ENCODE measurements around the gene CCDC88A.
"Not testable (repeated sequence)": the region's sequence is repeated elsewhere in the genome, so short reads cannot be mapped to it uniquely, and the experiment has no call there.

Gene CCDC88A

DNA sequence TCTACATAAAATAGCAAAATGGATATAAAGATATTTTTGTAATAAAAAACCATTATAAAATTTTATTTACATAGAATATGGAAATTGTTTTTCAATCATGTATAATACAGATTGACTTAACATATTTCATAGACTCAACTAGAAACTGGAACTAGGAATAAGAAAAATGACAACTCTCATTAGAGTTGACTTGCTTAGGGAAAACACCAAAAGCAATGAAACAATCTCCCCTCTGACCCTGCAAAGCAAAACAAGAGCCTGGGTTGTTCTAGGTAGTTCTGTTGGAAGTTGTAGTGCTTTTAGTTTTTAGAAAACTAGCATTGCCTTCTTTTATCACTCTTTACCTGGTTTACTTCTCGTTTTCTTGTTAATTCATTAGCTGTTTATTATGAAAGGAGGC is 118.4 kb downstream of the CCDC88A start:
- DNase-seq (ENCODE audit: low spot score) = no peak

DNA sequence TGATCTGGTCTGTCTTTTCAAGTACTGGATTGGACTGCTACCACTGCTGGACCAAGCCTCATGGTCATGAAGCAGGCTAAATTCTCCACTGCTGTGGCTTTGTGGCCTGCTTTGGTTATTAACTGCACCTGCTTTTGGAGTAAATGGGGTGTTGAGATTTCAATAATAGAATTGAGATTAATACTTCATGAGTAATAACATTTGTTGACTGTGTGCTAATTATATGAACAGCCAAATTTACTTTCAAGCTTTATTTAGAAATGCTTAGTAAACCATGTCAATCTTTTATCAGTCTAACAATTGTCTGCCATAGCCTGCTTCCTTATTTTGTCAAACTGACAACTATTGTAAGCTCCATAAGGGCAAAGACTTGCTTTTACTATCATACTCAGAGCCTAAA is 123.3 kb downstream of the CCDC88A start:
- no peak for DNase-seq (ENCODE audit: low spot score)

DNA sequence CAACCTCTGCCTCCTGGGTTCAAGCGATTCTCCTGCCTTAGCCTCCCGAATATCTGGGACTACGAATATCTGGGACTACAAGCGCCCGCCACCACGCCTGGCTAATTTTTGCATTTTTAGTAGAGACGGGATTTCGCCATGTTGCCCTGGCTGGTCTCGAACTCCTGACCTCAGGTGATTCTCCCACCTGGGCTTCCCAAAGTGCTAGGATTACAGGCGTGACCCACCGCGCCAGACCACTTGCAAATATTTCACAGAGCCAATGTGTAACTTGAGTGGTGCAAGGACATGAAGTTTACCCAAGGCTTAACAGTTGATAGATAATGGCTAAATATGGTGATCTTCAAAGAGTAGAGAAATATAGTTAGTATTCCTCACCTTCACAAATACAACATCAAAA is 136.6 kb downstream of the CCDC88A start:
- DNase-seq (ENCODE audit: low spot score) = no peak

DNA sequence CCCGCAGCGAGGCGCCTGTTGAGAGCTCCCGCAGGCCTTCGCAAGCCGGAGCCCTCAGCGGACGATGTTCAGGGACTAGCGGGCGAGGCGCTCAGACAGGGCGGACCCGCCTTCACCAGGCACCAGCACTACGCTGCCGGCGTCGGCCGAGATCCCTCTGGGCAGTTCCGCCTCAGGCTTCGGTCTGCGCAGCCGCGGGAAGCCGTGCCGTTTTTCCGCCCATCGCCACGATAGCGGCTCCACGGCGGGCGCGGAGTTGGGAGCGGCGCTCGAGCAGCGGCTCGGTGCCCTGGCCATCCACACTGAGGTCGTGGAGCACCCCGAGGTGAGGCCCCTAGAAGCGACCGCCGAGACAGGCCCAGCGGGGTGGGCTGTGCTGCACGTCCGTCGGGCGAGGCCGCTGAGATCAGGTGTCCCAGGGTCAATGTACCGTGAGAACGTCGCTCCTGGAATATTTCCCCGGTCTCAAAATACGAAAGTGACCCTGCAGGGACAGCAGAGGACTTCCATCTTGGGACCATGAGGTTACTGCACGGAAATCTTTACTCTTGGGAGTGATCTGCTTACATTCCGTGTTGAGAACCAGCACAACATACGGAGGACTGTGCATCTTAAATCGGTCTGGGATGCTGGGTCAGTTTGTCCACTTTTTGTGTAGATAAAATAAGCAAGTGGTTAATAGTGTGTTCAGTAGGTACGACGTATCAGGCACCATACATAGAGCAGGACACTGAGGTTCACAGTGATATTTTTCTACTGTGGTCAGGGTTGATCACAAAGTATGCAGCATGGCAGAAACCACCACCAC is 137.3 kb downstream of the CCDC88A start:
- DNase-seq (ENCODE audit: low spot score) = peak; percentile 92

DNA sequence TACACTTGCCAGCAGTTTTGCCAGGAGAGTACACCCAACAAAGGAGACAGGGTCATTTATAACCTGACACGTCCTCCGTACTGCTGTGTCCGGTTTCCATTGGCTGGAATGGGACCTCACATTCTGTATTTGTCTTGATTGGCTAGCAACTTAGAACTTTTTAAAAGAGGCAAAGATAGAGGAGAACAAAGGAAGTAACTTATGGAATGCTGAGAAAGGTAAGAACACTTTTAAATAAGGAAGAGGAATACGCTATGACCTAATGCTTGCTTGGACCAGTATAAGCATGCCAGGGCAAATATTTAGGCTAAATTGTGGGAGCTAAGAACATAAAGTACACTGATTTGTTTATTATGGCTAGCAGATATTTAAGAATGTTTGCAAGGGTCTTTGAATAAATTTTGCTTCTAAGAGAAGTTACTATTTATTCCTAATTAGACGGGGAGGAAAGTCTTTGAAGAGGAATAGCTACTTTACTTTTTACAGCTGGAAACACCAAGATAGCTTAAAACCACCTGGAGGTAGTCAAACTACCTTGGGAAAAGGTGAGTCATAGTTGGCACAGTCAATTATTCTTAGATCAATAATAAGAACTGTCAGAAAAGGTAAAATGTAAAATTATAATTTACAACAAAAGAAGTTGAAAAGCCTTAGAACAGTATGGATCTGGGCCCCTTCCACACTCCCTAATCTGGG is 138.7 kb downstream of the CCDC88A start:
- DNase-seq (ENCODE audit: low spot score) = not testable (repeated sequence)

DNA sequence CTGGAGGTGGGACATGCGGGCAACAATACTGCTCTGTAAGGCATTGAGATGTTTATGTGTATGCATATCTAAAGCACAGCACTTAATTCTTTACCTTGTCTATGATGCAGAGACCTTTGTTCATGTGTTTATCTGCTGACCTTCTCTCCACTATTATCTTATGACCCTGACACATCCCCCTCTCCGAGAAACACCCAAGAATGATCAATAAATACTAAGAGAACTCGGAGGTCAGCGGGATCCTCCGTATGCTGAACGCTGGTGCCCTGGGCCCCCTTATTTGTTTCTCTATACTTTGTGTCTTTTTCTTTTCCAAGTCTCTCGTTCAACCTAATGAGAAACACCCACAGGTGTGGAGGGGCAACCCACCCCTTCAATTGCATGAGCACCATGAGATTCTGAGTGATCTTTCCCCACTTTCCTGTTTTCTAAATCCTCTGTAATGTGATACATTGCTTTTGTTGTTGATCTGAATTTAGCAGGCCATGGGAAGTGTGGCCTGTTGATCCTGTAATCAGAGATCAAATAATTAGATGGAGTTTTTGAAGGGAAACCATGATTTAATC is 139.7 kb downstream of the CCDC88A start:
- DNase-seq (ENCODE audit: low spot score) = not testable (repeated sequence)

DNA sequence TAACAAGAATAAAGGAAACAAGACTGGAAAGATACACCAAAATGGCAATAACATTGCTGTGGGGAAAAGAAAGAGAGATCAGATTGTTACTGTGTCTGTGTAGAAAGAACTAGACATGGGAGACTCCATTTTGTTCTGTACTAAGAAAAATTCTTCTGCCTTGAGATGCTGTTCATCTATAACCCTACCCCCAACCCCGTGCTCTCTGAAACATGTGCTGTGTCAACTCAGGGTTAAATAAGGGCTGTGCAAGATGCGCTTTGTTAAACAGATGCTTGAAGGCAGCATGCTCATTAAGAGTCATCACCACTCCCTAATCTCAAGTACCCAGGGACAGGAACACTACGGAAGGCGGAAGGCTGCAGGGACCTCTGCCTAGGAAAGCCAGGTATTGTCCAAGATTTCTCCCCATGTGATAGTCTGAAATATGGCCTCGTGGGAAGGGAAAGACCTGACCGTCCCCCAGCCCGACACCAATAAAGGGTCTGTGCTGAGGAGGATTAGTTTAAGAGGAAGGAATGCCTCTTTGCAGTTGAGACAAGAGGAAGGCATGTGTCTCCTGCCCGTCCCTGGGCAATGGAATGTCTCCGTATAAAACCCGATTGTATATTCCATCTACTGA is 140.3 kb downstream of the CCDC88A start:
- DNase-seq (ENCODE audit: low spot score) = not testable (repeated sequence)

DNA sequence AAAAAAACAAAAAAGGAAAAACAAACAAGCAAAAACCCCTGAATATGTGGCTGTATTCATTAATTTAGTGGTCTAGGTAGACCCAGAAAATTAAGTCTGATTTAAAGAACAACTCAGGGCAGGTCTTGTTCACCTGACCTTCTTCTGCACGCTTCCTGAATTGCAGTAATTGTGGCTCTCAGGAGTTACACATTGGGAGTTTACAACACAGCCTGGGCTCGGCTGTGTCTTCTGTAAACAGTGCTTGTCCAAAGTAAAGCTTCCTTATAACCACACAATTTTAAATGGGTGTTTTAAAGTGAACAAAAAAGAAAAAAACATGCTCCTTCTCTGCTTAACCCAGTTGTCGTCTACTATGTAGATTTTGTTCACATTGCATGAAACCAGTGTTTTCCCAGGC is 142.3 kb downstream of the CCDC88A start:
- DNase-seq (ENCODE audit: low spot score) = no peak

DNA sequence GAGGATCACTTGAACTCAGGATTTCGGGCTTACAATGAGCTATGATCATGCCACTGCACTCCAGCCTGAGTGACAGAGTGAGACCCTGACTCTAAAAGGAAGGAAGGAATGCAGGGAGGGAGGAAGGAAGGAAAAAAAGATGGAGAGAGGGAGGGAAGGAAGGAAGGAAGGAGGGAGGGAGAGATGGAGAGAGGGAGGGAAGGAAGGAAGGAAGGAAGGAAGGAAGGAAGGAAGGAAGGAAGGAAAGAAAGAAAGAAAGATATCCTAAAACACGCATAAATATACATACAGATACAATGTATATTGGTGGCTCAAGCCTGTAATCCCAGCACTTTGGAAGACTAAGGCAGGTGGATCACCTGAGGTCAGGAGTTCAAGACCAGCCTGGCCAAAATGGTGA is 145.3 kb downstream of the CCDC88A start:
- DNase-seq (ENCODE audit: low spot score) = not testable (repeated sequence)

DNA sequence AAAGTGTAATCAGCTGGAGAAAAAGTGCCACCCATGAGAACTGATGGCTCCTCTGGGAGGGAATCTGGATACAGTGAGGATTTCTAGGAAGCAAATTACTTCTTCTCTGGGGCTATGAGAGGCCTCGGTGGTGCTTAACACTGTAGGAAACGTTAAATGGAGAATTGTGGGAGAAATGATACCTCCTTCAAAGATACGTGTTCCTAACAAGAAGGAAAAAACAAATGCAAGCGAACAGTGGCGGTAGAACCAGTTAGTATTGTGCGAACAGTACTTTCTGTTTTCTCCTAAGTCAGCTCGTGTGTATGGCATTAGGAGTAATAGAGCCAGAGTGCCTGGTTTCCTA is 150.0 kb downstream of the CCDC88A start:
- DNase-seq (ENCODE audit: low spot score) = no peak

DNA sequence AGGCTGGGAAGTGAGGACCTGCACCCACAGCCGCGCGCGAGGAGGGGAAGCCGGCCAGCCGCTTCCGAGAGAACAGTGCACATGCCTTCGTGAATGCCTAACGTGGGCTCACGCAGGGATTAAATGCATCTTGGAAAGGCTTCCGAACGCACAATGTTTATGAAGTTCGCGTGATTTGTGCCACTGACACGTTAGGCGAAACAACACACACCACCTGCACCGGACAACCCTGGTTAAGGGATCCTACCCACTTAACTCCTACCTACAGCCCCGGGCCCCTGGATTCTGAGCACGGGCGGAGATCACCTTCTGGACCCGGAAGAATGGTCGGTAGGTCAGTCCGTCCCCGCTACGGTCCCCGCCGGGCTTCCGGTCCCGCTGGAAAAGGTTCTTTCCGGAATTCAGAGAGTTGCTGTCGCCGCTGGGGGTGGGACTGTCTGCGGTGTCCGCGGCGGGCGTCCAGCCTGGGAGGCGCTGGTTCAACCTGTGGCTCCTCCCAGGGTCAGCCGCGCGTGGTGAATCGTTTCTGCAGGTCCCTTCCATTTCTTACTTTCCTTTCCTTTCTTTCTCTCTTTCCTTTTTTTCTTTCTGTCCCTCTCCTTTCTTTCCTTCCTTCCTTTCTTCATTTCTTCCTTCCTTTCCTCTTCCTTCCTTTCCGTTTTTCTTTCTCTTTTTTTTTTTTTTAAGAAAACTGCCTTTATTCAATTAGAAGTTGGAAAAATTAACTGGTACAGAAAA is 150.6 kb downstream of the CCDC88A start, which contains the start of gene MTIF2:
Gene MTIF2 (minus strand): TSS at position 325 of the 738 bp plus-strand sequence. CDS start 5,373 bp downstream, outside the sequence.
- DNase-seq (ENCODE audit: low spot score) = peak; percentile 97

DNA sequence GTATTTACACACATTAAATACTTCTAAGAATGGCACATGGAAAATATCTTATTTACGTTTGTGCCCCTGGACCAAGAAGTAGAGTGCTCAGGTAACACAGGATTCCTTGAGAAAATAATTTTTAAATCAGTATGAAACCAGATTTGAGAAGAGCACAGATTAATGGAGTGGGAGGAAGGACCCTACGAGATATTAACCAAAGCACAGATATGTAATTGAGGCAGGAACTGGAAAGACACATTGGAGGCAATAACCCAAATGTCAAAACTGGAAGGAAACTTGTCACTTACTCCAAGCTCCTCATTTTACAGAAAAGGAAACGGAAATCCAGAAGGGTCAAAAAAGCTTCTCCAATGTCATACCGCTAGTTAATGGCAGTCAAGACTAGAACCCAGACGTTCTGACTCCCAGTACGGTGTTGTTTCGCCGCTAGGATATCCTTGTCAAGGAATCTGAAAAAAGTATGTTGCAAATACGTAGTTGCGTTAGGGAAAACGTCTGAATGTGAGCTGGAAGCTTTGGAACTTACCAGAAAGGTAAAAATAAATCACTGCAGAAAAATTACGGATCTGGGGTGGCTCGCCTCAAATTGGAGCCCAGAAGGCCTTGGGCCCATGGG is 151.3 kb downstream of the CCDC88A start:
- DNase-seq (ENCODE audit: low spot score) = no peak

DNA sequence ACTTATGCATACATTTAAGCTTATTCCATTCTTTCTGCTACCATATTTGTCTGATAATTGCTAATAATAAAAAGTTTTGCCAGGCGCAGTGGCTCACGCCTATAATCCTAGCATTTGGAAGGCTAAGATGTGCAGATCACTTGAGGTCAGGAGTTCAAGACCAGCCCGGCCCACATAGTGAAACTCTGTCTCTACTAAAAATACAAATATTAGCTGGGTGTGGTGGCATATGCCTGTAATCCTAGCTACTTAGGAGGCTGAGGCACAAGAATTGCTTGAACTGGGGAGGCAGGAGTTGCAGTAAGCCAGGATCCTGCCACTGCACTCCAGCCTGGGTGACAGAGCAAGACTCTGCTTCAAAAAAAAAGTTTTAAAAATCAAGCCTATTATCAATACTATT is 160.1 kb downstream of the CCDC88A start:
- not testable (repeated sequence) for DNase-seq (ENCODE audit: low spot score)

DNA sequence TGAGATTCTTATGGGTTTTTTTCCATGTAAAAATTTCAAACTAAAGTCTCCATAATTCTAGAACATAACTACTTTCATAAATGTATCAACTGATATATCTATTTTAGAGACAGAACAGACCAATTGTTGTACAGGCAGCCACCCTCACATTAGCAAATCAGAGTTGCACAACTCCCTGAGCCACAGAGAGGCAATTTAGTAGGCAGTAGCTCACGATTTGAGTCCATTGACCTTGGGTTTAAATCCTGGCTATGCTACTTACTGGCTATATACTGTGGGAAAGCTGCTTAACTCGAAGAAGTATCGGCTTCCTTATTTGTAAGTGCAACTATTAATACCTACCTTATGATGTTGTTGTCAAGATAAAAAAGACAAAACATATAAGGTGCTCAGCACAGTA is 166.8 kb downstream of the CCDC88A start:
- DNase-seq (ENCODE audit: low spot score) = no peak

DNA sequence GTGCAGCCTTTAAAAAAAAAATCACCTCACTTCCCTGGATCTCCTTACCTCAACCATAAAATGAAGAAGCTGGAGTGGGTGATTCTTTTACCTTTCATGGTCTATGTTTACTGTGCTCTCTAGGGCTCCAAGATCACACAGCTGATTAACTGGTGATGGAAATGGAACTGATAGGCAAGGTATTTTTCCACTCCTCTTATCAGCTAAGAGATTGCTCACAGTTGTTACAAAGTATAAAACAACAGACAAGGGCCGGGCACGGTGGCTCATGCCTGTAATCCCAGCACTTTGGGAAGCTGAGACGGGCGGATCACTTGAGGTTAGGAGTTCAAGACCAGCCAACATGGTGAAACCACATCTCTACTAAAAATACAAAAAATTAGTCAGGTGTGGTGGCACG is 172.6 kb downstream of the CCDC88A start:
- DNase-seq (ENCODE audit: low spot score) = no peak

DNA sequence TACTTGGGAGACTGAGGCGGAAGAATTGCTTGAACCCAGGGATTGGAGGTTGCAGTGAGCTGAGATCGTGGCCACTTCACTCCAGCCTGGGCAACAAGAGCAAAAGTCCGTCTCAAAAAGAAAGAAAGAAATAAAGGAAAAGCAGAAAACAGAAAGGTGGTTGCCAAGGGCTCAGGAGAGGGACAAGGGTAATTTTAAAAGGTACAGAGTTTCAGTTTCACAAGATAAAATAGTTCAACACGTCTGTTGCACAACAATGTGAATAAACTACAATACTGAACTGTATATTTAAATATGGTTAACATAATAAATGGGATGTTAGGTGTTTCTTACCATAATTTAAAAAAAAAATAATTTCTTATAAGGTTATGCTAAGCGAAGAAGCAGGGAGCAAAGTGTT is 174.2 kb downstream of the CCDC88A start:
- DNase-seq (ENCODE audit: low spot score) = no peak

DNA sequence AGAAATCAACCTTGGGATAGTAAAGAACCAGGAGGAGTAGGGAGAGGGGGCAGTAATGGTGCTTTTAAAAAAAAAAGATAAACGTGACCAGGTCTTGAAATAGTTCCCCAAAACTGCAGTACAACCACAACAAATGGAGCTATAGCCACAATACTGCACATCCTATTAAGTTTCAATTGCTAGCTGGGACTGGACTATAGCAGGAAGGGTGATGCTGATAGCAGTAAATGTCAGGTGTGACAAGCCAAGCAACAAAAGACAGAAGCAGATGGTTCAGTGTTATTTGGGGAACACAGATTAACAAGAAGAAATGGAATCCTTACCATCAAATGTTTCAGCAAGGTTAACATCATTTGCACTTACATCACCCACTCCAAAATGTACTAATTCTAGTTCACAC is 177.0 kb downstream of the CCDC88A start:
- no peak for DNase-seq (ENCODE audit: low spot score)

DNA sequence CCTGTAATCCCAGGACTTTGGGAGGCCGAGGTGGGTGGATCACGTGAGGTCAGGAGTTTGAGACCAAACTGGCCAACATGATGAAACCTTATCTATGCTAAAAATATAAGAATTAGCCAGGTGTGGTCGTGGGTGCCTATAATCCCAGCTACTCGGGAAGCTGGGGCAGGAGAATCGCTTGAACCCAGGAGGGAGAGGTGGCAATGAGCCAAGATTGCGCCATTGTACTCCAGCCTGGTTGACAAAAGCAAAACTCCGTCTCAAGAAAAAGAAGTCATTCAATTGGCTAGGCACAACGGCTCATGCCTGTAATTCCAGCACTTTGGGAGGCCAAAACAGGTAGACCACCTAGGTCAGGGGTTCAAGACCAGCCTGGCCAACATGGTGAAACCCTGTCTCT is 178.1 kb downstream of the CCDC88A start:
- DNase-seq (ENCODE audit: low spot score) = not testable (repeated sequence)

DNA sequence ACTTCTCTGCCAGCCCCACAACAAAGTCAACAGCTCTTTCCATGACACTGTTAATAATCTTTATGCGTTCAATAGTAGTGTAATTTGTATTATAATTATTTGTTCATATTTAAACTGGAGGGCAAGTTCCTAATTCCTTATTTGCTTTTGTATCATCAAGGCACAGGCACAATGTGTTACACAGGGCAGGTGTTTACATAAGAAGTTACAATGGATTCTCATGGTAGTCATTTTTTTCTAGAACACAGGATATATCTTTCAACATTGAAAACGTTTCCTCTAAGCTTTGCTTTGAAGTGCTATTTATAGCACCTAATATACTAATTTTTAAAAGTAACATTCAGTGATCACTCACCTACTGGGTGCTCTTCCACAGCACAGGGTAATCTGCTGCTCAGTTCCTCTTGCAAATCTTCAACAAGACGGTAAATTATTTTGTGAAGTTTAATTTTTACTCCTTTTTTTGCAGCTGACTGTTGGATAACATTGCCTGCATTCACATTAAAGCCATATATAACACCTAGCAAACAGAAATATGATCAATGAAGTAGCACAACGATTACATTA is 179.9 kb downstream of the CCDC88A start:
- DNase-seq (ENCODE audit: low spot score) = no peak
